ENCODE results near the gene PLAU. TPM values are rescaled to one million over a fixed set of nuclear protein-coding genes. Genes with fewer than 3 reads are reported as not detected.

The PLAU gene
- total and polyA plus RNA-seq, 2 experiments from 2014 or later, result 5.2 to 11.1 TPM

DNA sequence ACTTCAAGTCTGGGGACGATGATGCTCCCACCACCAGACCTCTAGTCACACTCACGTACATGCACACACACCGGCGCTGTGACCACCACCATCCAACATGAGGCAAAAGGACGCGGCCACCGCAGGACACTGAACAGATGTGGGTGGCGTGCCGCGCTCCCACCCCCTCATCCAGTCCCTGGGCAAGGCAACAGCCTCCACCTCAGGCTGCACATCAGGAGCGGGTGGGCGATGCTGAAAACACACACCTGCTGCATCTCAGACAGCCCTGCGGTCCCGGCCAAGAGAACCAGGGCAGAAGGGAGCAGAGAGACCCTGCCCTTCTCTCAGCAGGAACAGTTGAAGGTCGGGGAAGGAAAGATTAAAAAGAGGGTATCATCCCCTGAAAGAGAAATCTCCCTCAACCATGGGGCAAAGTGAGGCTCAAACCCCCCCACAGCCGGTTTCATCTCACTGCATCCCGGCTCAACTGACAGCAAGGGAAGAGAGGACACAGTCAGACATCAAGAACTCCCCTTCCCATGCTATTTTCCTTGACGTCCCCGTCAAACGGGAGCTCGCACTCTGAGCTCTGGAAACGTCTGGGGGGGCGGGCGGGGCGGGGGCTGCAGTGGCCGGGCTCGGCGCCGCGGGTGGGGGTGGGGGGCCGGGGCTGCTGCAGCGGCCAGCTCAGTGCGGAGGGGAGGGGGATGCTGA, 37.6 kb upstream of the PLAU start:
- no peak overlapping the region for H2AFZ ChIP-seq
- H3K79me2 ChIP-seq, result peaks cover 36% of the 10 kb centered on the region
- peak overlapping the region; percentile 91 for H3K4me2 ChIP-seq
- H3K9me2 ChIP-seq (replicated peaks; ENCODE audit: insufficient read depth), result no peaks in the 10 kb centered on the region
- H4K20me1 ChIP-seq (ENCODE audit: insufficient read depth, poor library complexity, severe bottlenecking), result no peaks in the 10 kb centered on the region
- TF ChIP-seq, protein P1, sequence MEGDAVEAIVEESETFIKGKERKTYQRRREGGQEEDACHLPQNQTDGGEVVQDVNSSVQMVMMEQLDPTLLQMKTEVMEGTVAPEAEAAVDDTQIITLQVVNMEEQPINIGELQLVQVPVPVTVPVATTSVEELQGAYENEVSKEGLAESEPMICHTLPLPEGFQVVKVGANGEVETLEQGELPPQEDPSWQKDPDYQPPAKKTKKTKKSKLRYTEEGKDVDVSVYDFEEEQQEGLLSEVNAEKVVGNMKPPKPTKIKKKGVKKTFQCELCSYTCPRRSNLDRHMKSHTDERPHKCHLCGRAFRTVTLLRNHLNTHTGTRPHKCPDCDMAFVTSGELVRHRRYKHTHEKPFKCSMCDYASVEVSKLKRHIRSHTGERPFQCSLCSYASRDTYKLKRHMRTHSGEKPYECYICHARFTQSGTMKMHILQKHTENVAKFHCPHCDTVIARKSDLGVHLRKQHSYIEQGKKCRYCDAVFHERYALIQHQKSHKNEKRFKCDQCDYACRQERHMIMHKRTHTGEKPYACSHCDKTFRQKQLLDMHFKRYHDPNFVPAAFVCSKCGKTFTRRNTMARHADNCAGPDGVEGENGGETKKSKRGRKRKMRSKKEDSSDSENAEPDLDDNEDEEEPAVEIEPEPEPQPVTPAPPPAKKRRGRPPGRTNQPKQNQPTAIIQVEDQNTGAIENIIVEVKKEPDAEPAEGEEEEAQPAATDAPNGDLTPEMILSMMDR (IDR thresholded peaks at IDR 0.05; ENCODE audit: poor library complexity), result no peak
- no peak for TF ChIP-seq EZH2phosphoT487 (IDR thresholded peaks at IDR 0.05; ENCODE audit: low read depth, severe bottlenecking, unreplicated experiment)
- no peak for TF ChIP-seq EZH2 (IDR thresholded peaks at IDR 0.05; ENCODE audit: borderline replicate concordance)
- no peaks in the 10 kb centered on the region for H3K36me3 ChIP-seq (replicated peaks; ENCODE audit: insufficient read depth, low read depth)
- peaks cover 24% of the 10 kb centered on the region for H3K4me1 ChIP-seq (ENCODE audit: insufficient read depth)
- H3K4me3 ChIP-seq, result peak overlapping the region; percentile 92
- no peaks in the 10 kb centered on the region for H3K9me3 ChIP-seq (ENCODE audit: low read depth)
- DNase-seq (ENCODE audit: low spot score), result no peak
- peak overlapping the region; percentile 73 for H3K27ac ChIP-seq
- H3K27me3 ChIP-seq, result no peaks in the 10 kb centered on the region
- 64% methylated on average over 15 of the region's 33 CpGs for WGBS (ENCODE audit: low lambda C conversion rate, missing lambda C conversion rate)

GRCh38 chr10:73873838-73874215, 37.1 kb upstream of the PLAU start:
- Histone ChIP-seq H3K79me2 (peaks cover 32% of the 10 kb centered on the region), H3K9me2 (replicated peaks; ENCODE audit: insufficient read depth) (no peaks in the 10 kb centered on the region), H2AFZ (no peak overlapping the region), H4K20me1 (ENCODE audit: insufficient read depth, poor library complexity, severe bottlenecking) (no peaks in the 10 kb centered on the region), H3K4me1 (ENCODE audit: insufficient read depth) (peaks cover 24% of the 10 kb centered on the region), H3K36me3 (replicated peaks; ENCODE audit: insufficient read depth, low read depth) (no peaks in the 10 kb centered on the region), H3K4me3 (peak overlapping the region; percentile 92), H3K4me2 (peak overlapping the region; percentile 91), H3K27ac (no peak overlapping the region), H3K27me3 (no peaks in the 10 kb centered on the region), H3K9me3 (ENCODE audit: low read depth) (no peaks in the 10 kb centered on the region)
- no peak for DNase-seq (ENCODE audit: low spot score)
- TF ChIP-seq EZH2phosphoT487 (IDR thresholded peaks at IDR 0.05; ENCODE audit: low read depth, severe bottlenecking, unreplicated experiment), result no peak
- TF ChIP-seq, protein P1 (IDR thresholded peaks at IDR 0.05; ENCODE audit: poor library complexity), result no peak
- TF ChIP-seq EZH2 (IDR thresholded peaks at IDR 0.05; ENCODE audit: borderline replicate concordance), result no peak
- WGBS (ENCODE audit: low lambda C conversion rate, missing lambda C conversion rate), result 0% methylated on average over 1 of the region's 39 CpGs

DNA sequence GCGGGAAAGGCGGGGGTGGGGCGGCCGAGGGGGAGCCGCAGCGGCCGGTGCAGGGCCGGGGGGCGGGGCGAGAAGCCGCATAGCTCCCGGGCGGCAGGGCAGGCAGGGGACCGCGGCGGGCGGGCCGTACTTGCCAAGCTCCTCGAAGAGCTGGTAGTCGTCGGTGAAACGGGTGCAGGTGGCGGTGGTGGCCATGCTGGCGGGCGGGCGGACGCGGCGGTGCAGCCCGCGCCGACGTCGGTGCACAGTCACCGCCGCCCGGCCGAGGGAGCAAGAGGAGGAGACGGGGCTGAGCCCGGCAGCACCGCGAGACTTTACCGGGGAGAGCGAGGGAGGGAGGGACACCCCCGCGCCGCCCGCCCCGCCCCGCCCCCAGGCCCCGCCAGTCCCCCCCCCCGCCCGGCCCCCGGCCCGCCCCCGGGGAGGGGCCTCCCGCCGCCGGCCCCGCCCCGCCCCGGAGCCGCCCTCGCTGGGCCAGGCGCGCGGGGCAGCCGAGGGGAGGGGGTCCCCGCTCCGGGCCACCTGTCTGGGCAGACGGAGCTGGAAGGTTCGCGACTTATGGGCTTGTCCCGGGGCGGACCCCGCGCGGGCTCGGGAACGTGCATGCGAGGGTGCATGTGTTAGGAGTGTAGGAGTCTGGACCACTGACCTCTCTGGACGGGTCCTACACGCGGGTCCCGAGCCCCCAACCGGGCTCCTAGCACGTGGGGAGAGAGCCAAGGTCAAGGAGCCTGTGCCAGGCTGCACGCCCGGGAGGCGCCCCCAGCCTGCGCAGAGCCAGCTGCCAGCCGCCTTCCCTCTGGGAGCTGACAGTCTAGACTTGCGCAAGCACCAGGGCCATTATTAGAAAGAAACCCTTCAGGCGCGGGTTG, 36.4 kb upstream of the PLAU start, which contains the start of gene CAMK2G:
Gene CAMK2G (minus strand): TSS at position 289 of the 872 bp plus-strand sequence. CDS start 94 bp downstream, at position 195.
- Histone ChIP-seq H3K4me1 (ENCODE audit: insufficient read depth) (peaks cover 24% of the 10 kb centered on the region), H3K9me2 (replicated peaks; ENCODE audit: insufficient read depth) (no peaks in the 10 kb centered on the region), H3K79me2 (peaks cover 25% of the 10 kb centered on the region), H3K27ac (no peak within 1 kb of the TSS), H3K27me3 (no peaks in the 10 kb centered on the region), H4K20me1 (ENCODE audit: insufficient read depth, poor library complexity, severe bottlenecking) (no peaks in the 10 kb centered on the region), H3K4me3 (peak within 1 kb of the TSS; percentile 92), H2AFZ (peak within 1 kb of the TSS; percentile 94), H3K36me3 (replicated peaks; ENCODE audit: insufficient read depth, low read depth) (no peaks in the 10 kb centered on the region), H3K4me2 (peak within 1 kb of the TSS; percentile 91), H3K9me3 (ENCODE audit: low read depth) (no peaks in the 10 kb centered on the region)
- DNase-seq (ENCODE audit: low spot score), result peak; percentile 93
- 8% methylated on average over 24 of the region's 95 CpGs for WGBS (ENCODE audit: low lambda C conversion rate, missing lambda C conversion rate)
- no peak for TF ChIP-seq EZH2 (IDR thresholded peaks at IDR 0.05; ENCODE audit: borderline replicate concordance)
- TF ChIP-seq EZH2phosphoT487 (IDR thresholded peaks at IDR 0.05; ENCODE audit: low read depth, severe bottlenecking, unreplicated experiment), result no peak
- TF ChIP-seq, protein P1 (IDR thresholded peaks at IDR 0.05; ENCODE audit: poor library complexity), result no peak

All from hepatocyte (in vitro differentiated cells).